ENCODE data around the gene RACGAP1.

GRCh38 chr12:49965836-49966235, 59.5 kb downstream of the RACGAP1 start:
- TF ChIP-seq CTCF (IDR thresholded peaks at IDR 0.05; ENCODE audit: insufficient read depth, low read length) (no peak), POLR2AphosphoS5 (IDR thresholded peaks at IDR 0.05; ENCODE audit: low read depth) (no peak), SPI1 (IDR thresholded peaks at IDR 0.05; ENCODE audit: borderline replicate concordance, low read depth) (no peak), GABPA (IDR thresholded peaks at IDR 0.05; ENCODE audit: low read depth) (no peak)

All from HL-60 (cell line).